Keratinocyte (primary cell): ENCODE data around the gene C1R. TPM values are rescaled to one million over a fixed set of nuclear protein-coding genes. Genes with fewer than 3 reads are reported as not detected.

Experiments
- DNase-seq: peaks from one replicate; pipeline ENCODE4 v3.0.0-alpha.2; 2011; ENCODE audit warnings: low read depth, missing footprints, low spot score
- FAIRE-seq: peaks from 2 replicates; lab custom pipeline; 2011; peaks lifted over from hg19 to GRCh38; lab: Jason Lieb, UNC
- H2AFZ ChIP-seq: 2 replicates; pipeline ENCODE4 v1.6.0; 2012; ENCODE audit warnings: low read length, control low read depth, inconsistent platforms; ENCODE audit not compliant: control insufficient read depth
- H3K27ac ChIP-seq: 2 replicates; pipeline ENCODE4 v1.5.1; 2011; ENCODE audit warnings: low read length; ENCODE audit not compliant: control insufficient read depth, insufficient read depth
- H3K27me3 ChIP-seq: 3 replicates; pipeline ENCODE4 v1.6.0; 2011; ENCODE audit warnings: low read length; ENCODE audit not compliant: control insufficient read depth, insufficient read depth; ENCODE audit errors: extremely low read depth
- H3K36me3 ChIP-seq, 2 experiments: 2 replicates in 1 of 2; 3 replicates in 1 of 2; pipeline ENCODE4 v1.5.1; 2011; ENCODE audit warnings: low read length in 2 of 2, mild to moderate bottlenecking in 1 of 2; ENCODE audit not compliant: control insufficient read depth in 2 of 2, insufficient read depth in 2 of 2; ENCODE audit errors: extremely low read depth in 1 of 2
- H3K4me1 ChIP-seq: 3 replicates; pipeline ENCODE4 v1.5.1; 2011; ENCODE audit warnings: low read length; ENCODE audit not compliant: control insufficient read depth, insufficient read depth; ENCODE audit errors: extremely low read depth
- H3K4me2 ChIP-seq: 3 replicates; pipeline ENCODE4 v1.6.0; 2011; ENCODE audit warnings: low read depth, low read length; ENCODE audit not compliant: control insufficient read depth, insufficient read depth; ENCODE audit errors: extremely low read depth
- H3K4me3 ChIP-seq, 3 experiments: fragments of 200-600 bp in 1 of 3; sonication (generic) in 1 of 3; 2 replicates in 2 of 3; 3 replicates in 1 of 3; pipeline ENCODE4 v1.5.1; 2011 to 2016; ENCODE audit warnings: low read length in 3 of 3, mild to moderate bottlenecking in 3 of 3, control low read depth in 2 of 3, inconsistent platforms in 1 of 3, low read depth in 1 of 3, mixed read lengths in 1 of 3, mixed run types in 1 of 3, moderate library complexity in 1 of 3; ENCODE audit not compliant: control insufficient read depth in 2 of 3, insufficient read depth in 2 of 3; ENCODE audit errors: extremely low read depth in 1 of 3
- H3K79me2 ChIP-seq: 2 replicates; pipeline ENCODE4 v1.6.0; 2012; ENCODE audit warnings: low read length; ENCODE audit not compliant: control insufficient read depth, insufficient read depth
- H3K9ac ChIP-seq: 3 replicates; pipeline ENCODE4 v1.6.0; 2011; ENCODE audit warnings: low read length; ENCODE audit not compliant: control insufficient read depth, insufficient read depth; ENCODE audit errors: extremely low read depth
- H3K9me1 ChIP-seq: 3 replicates; pipeline ENCODE4 v1.6.0; 2011; ENCODE audit warnings: low read length; ENCODE audit not compliant: control insufficient read depth, insufficient read depth; ENCODE audit errors: extremely low read depth
- H3K9me3 ChIP-seq: 2 replicates; pipeline ENCODE4 v1.5.1; 2012; ENCODE audit warnings: low read depth, low read length; ENCODE audit not compliant: control insufficient read depth
- H4K20me1 ChIP-seq: 3 replicates; pipeline ENCODE4 v1.6.0; 2011; ENCODE audit warnings: low read length; ENCODE audit not compliant: control insufficient read depth, insufficient read depth; ENCODE audit errors: extremely low read depth
- EZH2 ChIP-seq: IDR thresholded peaks from one replicate; pipeline ENCODE4 v1.6.1; 2012; ENCODE audit warnings: inconsistent platforms, mild to moderate bottlenecking, low read length, moderate library complexity
- dilution Hi-C: fragments of 300-500 bp; cut with MboI; formaldehyde crosslinking; loops from one replicate; pipeline ENCODE4 v1.7.0; 2020; ENCODE audit warnings: low sequenced_read_pairs; ENCODE audit not compliant: extremely low pct_ligation_motif_present
- polyA plus RNA-seq, 5 experiments: library from polyadenylated mRNA; depleted of rRNA in 3 of 5; stranded (reverse) in 3 of 5; stranded (forward) in 1 of 5; unstranded in 1 of 5; fragments of >200 nt; gene quantifications; 1 replicate in 1 of 5; 2 replicates in 3 of 5; 3 replicates in 1 of 5; pipeline versions ENCODE4 v1.2.1 to v1.2.3, GENCODE V29; 2011 to 2012; ENCODE audit warnings: missing spikeins in 2 of 5, low read depth in 1 of 5, low replicate concordance in 1 of 5
- TF ChIP-seq, protein P1 (sequence below), 3 experiments: IDR thresholded peaks in 1 of 3; conservative IDR thresholded peaks in 1 of 3; optimal IDR thresholded peaks in 1 of 3; 2 replicates in 2 of 3; 3 replicates in 1 of 3; pipeline versions ENCODE3 to v1.5.1; 2011; ENCODE audit warnings: low read length in 3 of 3, mild to moderate bottlenecking in 3 of 3, moderate library complexity in 2 of 3, control low read depth in 1 of 3, inconsistent platforms in 1 of 3; ENCODE audit not compliant: insufficient read depth in 2 of 3; ENCODE audit errors: extremely low read depth in 1 of 3

The C1R gene
- polyA plus RNA-seq, 1 donor (not counting 4 experiments of a cell fraction or from before 2014, with no cell fraction given): 2.8 TPM

DNA sequence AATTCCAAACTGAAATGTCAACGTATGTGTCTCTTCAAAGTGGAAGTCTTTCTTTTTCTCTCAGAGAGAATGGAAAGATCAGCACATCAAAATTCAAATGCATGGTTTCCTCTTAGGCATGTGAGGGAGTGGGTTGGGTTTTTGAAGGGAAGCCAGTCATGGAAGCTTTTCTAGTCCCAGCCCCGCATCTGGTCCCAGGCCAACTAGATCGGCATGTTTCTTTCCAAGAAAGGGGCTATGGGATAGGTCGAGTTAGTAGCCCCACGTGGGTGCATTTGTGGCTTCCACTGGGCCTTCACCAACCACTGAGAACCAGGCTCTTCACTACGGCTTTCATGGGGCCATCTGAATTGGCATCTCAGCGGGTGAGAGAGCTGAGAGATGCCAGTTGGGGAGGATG is 25.1 kb downstream of the C1R start:
- Histone ChIP-seq H3K9me1 (peaks cover 2% of the 10 kb centered on the region), H3K27ac (no peak overlapping the region), H3K4me3 (no peak overlapping the region), H3K36me3 (no peaks in the 10 kb centered on the region), H3K4me1 (peaks cover 24% of the 10 kb centered on the region), H3K4me2 (peak overlapping the region; percentile 9), H3K79me2 (no peaks in the 10 kb centered on the region), H4K20me1 (no peaks in the 10 kb centered on the region), H3K9me3 (no peaks in the 10 kb centered on the region), H3K27me3 (no peaks in the 10 kb centered on the region), H2AFZ (no peak overlapping the region), H3K9ac (no peak overlapping the region)
- DNase-seq: no peak
- no peak for FAIRE-seq
- dilution Hi-C loops: no loop called here
- TF ChIP-seq, protein P1, sequence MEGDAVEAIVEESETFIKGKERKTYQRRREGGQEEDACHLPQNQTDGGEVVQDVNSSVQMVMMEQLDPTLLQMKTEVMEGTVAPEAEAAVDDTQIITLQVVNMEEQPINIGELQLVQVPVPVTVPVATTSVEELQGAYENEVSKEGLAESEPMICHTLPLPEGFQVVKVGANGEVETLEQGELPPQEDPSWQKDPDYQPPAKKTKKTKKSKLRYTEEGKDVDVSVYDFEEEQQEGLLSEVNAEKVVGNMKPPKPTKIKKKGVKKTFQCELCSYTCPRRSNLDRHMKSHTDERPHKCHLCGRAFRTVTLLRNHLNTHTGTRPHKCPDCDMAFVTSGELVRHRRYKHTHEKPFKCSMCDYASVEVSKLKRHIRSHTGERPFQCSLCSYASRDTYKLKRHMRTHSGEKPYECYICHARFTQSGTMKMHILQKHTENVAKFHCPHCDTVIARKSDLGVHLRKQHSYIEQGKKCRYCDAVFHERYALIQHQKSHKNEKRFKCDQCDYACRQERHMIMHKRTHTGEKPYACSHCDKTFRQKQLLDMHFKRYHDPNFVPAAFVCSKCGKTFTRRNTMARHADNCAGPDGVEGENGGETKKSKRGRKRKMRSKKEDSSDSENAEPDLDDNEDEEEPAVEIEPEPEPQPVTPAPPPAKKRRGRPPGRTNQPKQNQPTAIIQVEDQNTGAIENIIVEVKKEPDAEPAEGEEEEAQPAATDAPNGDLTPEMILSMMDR (optimal IDR thresholded peaks at IDR 0.05 in 1 of 3, IDR thresholded peaks at IDR 0.05 in 1 of 3, conservative IDR thresholded peaks at IDR 0.05 in 1 of 3; ENCODE audit: extremely low read depth in 1 of 3, insufficient read depth in 2 of 3, low read length in 3 of 3): no peak
- TF ChIP-seq EZH2: no peak

GRCh38 chr12:7066596-7066995 is 25.6 kb downstream of the C1R start:
- peak overlapping the region; percentile 9 for H3K4me2 ChIP-seq
- H3K4me1 ChIP-seq: peaks cover 24% of the 10 kb centered on the region
- H2AFZ ChIP-seq: no peak overlapping the region
- no peaks in the 10 kb centered on the region for H3K36me3 ChIP-seq
- peaks cover 2% of the 10 kb centered on the region for H3K9me1 ChIP-seq
- no peaks in the 10 kb centered on the region for H3K27me3 ChIP-seq
- H3K4me3 ChIP-seq: no peak overlapping the region
- FAIRE-seq: peak; percentile 83
- DNase-seq: no peak
- dilution Hi-C loops: no loop called here
- no peak for TF ChIP-seq EZH2
- TF ChIP-seq, protein P1 (optimal IDR thresholded peaks at IDR 0.05 in 1 of 3, IDR thresholded peaks at IDR 0.05 in 1 of 3, conservative IDR thresholded peaks at IDR 0.05 in 1 of 3; ENCODE audit: extremely low read depth in 1 of 3, insufficient read depth in 2 of 3, low read length in 3 of 3): no peak
- H4K20me1 ChIP-seq: no peaks in the 10 kb centered on the region
- no peak overlapping the region for H3K9ac ChIP-seq
- H3K79me2 ChIP-seq: no peaks in the 10 kb centered on the region
- no peaks in the 10 kb centered on the region for H3K9me3 ChIP-seq
- H3K27ac ChIP-seq: no peak overlapping the region
